Activated CD4-positive, alpha-beta memory T cell treated with anti-CD3 and anti-CD28 coated beads for 36 hours (primary cell): Measurements from ENCODE around the gene RAB31. TPM values are rescaled to one million over a fixed set of nuclear protein-coding genes. Genes with fewer than 3 reads are reported as not detected.
"Not testable (repeated sequence)": the region's sequence is repeated elsewhere in the genome, so short reads cannot be mapped to it uniquely, and the experiment has no call there.

Experiments used
- CTCF ChIA-PET: fragments of 350-600 bp; sonication (Branson Sonifier 250); formaldehyde crosslinking; loops from one replicate; lab custom pipeline; 2021; ENCODE audit warnings: antibody characterized with exemption, inconsistent platforms; lab: Charles Lee
- POLR2A ChIA-PET: fragments of 350-600 bp; sonication (Branson Sonifier 250); formaldehyde crosslinking; loops from one replicate; lab custom pipeline; 2021; ENCODE audit warnings: antibody characterized with exemption; lab: Charles Lee
- DNase-seq: peaks from one replicate; pipeline ENCODE4 v3.0.0-alpha.2; 2020
- H3K27ac Mint-ChIP-seq: one replicate; pipeline ENCODE4 v1.8.0; 2021; ENCODE audit warnings: mixed read lengths
- H3K27me3 Mint-ChIP-seq: one replicate; pipeline ENCODE4 v1.8.0; 2021; ENCODE audit warnings: mixed read lengths
- H3K36me3 Mint-ChIP-seq: one replicate; pipeline ENCODE4 v1.8.0; 2021; ENCODE audit warnings: mixed read lengths
- H3K4me1 Mint-ChIP-seq: one replicate; pipeline ENCODE4 v1.8.0; 2021; ENCODE audit warnings: low read depth, mixed read lengths
- H3K4me3 Mint-ChIP-seq: one replicate; pipeline ENCODE4 v1.8.0; 2021; ENCODE audit warnings: mild to moderate bottlenecking, mixed read lengths
- H3K9me3 Mint-ChIP-seq: one replicate; pipeline ENCODE4 v1.8.0; 2021; ENCODE audit warnings: mixed read lengths
- intact Hi-C: fragments of 100-400 bp; cut with micrococcal nuclease; formaldehyde crosslinking; loops from one replicate; pipeline ENCODE4 v1.15.1; 2023
- total RNA-seq, 2 experiments: library from RNA; stranded (reverse); gene quantifications; one replicate each; pipeline ENCODE4 v1.2.3, GENCODE V29; 2021

RAB31 gene
- total RNA-seq, 2 experiments from 2014 or later, result 0.58 to 0.71 TPM

DNA sequence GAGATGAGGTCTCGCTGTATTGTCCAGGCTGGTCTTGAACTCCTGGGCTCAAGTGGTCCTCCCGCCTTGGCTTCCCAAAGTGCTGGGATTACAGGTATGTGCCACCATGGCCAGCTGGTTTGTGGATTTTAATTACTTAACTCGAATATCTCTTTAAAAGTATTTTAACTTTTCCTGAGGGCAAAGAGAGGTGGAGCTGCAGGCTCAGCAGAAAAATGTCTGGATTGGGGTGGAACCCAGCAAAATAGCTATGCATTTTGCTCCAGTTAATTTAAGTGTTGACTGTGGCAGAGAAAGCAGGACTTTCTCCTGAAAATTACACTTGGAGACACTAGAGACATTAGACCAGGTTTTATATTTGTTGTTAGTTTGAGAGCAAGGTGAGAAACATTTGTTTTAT, 142.2 kb downstream of the RAB31 start:
- Mint-ChIP-seq H3K27ac (no peak overlapping the region), H3K4me3 (no peak overlapping the region), H3K4me1 (no peaks in the 10 kb centered on the region), H3K9me3 (no peaks in the 10 kb centered on the region), H3K36me3 (no peaks in the 10 kb centered on the region), H3K27me3 (peaks cover 20% of the 10 kb centered on the region)
- ChIA-PET POLR2A (no interaction called here), CTCF (no interaction called here)
- intact Hi-C loops, result no loop called here
- DNase-seq, result no peak

DNA sequence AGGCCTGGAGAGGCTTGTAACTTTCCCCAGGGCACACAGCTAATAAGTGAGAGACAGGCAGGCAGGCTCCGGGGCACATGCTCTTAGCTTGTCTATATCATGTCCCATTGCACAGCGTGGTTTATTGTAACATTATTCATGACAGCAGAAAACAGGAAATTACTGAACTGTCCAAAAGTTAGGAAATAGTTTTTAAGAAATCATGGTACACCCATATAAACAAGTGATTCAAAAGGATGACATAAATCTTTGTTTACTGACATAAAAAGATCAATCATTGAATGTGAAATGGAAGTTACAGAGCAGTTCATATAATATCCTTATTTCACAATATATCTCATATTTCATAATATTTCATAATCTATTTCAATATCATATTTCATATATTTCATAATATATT, 143.4 kb downstream of the RAB31 start:
- H3K4me1 Mint-ChIP-seq, result no peaks in the 10 kb centered on the region
- no peaks in the 10 kb centered on the region for H3K36me3 Mint-ChIP-seq
- DNase-seq, result no peak
- H3K27me3 Mint-ChIP-seq, result peaks cover 18% of the 10 kb centered on the region
- POLR2A ChIA-PET, result no interaction called here
- intact Hi-C loops, result no loop called here
- CTCF ChIA-PET, result no interaction called here
- H3K27ac Mint-ChIP-seq, result no peak overlapping the region
- no peaks in the 10 kb centered on the region for H3K9me3 Mint-ChIP-seq
- no peak overlapping the region for H3K4me3 Mint-ChIP-seq

DNA sequence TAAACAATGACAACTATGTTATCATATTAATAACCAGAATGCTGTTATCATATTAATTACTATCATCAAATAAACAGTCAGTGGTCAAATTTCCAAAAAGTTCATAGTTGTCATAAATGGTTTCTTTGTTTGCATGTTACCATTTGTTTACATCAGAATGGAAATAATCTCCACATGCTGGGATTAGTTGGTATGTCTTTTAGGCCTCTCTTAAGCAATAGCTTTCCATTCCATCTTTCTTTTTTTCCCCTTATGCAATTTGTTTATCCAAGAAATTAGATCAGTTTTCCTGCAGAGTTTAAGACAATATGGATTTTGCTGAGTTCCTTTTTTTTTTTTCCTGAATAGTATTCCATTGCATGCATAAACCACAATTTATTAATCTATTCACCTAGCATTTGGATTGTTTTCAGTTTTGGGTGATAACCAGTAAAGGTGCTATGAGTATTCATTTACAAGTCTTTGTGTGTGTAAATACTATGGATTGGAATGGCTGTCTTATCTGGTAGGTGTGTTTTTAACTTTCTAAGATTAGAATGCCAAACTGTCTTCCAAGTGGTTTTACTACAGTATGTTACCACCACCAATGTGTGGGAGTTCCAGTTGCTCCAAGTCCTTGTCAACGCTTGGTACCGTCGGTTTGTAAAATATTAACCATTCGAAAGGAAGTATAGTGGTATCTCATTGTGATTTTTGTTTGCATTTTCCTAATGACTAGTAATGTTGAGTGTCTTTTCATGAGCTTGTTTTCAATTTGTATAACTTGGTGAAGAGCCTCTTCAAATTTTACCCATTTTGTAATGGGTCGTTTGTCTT, 144.4 kb downstream of the RAB31 start:
- intact Hi-C loops, result no loop called here
- H3K27me3 Mint-ChIP-seq, result peaks cover 17% of the 10 kb centered on the region
- CTCF ChIA-PET, result no interaction called here
- H3K4me3 Mint-ChIP-seq, result no peak overlapping the region
- H3K4me1 Mint-ChIP-seq, result no peaks in the 10 kb centered on the region
- H3K36me3 Mint-ChIP-seq, result no peaks in the 10 kb centered on the region
- no peaks in the 10 kb centered on the region for H3K9me3 Mint-ChIP-seq
- POLR2A ChIA-PET, result no interaction called here
- no peak for DNase-seq
- no peak overlapping the region for H3K27ac Mint-ChIP-seq

DNA sequence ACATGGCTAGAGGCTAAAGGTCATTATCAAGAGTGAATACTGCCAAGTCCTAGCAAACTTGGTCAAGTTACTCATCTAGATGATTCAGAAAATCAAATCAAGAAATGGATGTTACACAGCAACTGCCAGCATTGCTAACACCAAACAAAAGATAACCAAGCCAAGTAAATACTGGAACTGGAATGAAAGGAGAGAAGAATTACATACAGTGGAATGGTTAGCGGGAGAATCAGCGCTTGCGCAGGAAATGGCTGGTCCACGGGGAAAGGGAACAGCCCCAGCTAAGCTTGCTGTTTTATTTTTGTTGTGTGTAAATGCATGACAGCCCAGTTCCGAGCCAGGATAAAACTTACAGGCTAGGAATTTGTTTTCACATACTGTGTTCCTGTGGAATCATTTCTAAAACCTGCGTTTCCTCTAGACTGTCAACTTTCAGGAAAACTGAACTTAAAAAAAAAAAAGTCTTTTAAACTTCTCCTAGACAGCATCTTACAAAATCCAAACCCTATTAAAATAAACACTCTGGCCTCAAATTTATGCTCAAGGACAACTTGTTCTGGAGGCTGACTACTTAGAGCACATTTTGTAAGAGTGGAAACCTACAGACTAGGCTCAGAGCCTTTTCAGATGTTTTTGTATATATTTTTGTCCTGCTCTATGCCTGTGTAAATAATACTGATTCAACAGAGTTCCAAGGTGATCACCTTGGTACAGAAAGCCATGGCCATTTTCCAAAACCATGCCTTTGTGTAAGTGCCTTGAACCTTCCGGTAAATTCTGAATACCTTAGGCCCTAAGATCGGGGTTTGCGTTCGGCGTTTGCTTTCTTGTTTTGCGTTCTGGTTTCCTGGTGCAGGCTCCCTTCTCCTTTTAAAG, 146.9 kb downstream of the RAB31 start:
- DNase-seq, result no peak
- Mint-ChIP-seq H3K4me3 (no peak overlapping the region), H3K36me3 (no peaks in the 10 kb centered on the region), H3K27me3 (peaks cover 15% of the 10 kb centered on the region), H3K4me1 (no peaks in the 10 kb centered on the region), H3K27ac (no peak overlapping the region), H3K9me3 (no peaks in the 10 kb centered on the region)
- POLR2A ChIA-PET, result no interaction called here
- intact Hi-C loops, result no loop called here
- CTCF ChIA-PET, result no interaction called here

DNA sequence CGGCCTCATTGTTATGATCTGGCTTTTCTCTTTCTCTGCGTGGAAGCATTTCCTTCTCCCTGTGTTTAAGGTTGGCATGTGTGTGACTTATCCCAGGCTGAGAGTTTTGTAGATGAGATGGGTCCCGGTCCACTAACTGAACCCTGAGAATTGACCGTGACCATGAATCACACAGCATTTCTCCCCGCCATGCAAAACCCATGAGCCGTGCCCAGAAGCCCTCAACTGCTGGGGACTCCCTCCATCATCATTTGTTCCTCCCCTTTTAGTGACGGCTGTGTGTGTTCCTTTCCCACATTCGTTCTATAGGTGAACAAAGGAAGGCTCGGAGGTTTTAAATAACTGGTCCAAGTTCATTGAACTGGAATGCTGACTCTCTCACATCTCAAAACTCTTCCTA, 147.6 kb downstream of the RAB31 start:
- intact Hi-C loops, result no loop called here
- no peak for DNase-seq
- H3K27me3 Mint-ChIP-seq, result peaks cover 15% of the 10 kb centered on the region
- no peaks in the 10 kb centered on the region for H3K4me1 Mint-ChIP-seq
- POLR2A ChIA-PET, result no interaction called here
- H3K9me3 Mint-ChIP-seq, result no peaks in the 10 kb centered on the region
- H3K27ac Mint-ChIP-seq, result no peak overlapping the region
- no peak overlapping the region for H3K4me3 Mint-ChIP-seq
- H3K36me3 Mint-ChIP-seq, result no peaks in the 10 kb centered on the region
- CTCF ChIA-PET, result no interaction called here

DNA sequence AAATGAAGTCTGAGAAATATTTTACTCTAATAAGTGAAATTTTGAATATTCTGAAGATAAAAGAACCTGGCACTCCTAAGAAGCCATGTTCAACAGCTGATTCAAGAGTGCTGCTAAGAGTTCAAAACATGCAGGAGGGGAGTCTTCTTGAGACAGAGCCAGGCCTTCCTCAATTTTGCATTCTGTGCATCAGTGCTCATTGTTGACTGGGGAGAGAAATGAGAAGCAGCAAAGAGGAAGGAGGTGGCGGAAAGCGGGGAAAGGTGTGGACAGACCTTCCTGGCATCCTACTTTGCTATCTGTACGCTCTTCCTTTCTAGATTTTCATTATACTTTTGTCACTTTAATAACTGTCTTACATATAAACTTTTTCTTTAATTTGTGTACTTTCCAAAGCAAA, 148.0 kb downstream of the RAB31 start:
- CTCF ChIA-PET, result no interaction called here
- Mint-ChIP-seq H3K4me3 (no peak overlapping the region), H3K27ac (no peak overlapping the region), H3K36me3 (no peaks in the 10 kb centered on the region), H3K9me3 (no peaks in the 10 kb centered on the region), H3K4me1 (peaks cover 1% of the 10 kb centered on the region), H3K27me3 (peaks cover 15% of the 10 kb centered on the region)
- POLR2A ChIA-PET, result no interaction called here
- no peak for DNase-seq
- intact Hi-C loops, result no loop called here

DNA sequence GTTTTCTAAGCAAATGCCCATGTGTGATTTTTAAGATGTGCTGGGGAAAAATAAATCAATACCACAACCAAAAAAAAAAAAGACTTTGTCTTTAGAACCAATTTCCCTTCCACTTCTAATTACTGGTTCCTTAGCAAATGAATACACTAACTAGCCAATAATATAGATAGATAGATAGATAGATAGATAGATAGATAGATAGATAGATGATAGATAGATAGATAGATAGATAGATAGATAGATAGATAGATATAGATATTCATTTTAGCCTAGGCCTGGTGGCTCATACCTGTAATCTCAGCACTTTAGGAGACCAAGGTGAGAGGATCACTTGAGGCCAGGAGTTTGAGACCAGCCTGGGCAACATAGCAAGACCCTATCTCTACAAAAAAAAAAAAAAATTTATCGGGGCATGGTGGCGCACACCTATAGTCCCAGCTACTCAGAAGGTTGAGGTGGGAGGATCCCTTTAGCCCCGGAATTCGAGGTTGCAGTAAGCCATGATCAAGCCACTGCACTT, 149.4 kb downstream of the RAB31 start:
- H3K27ac Mint-ChIP-seq, H3K4me3 Mint-ChIP-seq, H3K9me3 Mint-ChIP-seq, DNase-seq, H3K36me3 Mint-ChIP-seq, intact Hi-C loops: not testable (repeated sequence)
- H3K4me1 Mint-ChIP-seq, result peaks cover 15% of the 10 kb centered on the region
- H3K27me3 Mint-ChIP-seq, result peaks cover 16% of the 10 kb centered on the region
- POLR2A ChIA-PET, result interaction anchor here (0.7 kb wide), 1 partner anchor 19 kb away, joined by 3 read pairs; no protein-coding TSS in a partner anchor
- CTCF ChIA-PET, result interaction anchor here (1.3 kb wide), 1 partner anchor 114 kb away, joined by 3 read pairs; no protein-coding TSS in a partner anchor

DNA sequence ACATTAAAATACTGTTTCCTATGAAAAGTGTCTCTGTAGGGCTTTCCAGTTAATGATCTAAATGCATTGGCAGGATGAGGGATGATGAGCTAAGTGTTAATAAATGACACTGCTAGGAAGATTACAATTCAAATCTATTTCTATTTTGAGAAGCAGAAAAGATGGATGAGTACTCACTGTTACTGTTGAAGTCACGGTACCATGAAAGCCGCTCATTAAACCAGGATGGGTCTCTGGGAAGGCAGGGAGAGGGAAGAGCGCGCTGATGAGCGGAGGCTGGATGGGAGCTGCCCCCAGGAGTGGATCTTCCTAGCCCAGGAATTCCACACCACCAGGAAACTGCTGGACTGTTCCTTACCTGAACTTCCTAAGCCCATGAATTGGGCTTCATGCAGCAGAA, 150.5 kb downstream of the RAB31 start:
- Mint-ChIP-seq H3K27ac (no peak overlapping the region), H3K27me3 (peaks cover 21% of the 10 kb centered on the region), H3K9me3 (no peaks in the 10 kb centered on the region), H3K4me3 (no peak overlapping the region), H3K36me3 (no peaks in the 10 kb centered on the region), H3K4me1 (peaks cover 19% of the 10 kb centered on the region)
- intact Hi-C loops, result no loop called here
- DNase-seq, result no peak
- CTCF ChIA-PET, result interaction anchor here (1.3 kb wide), 1 partner anchor 113 kb away, joined by 3 read pairs; no protein-coding TSS in a partner anchor
- POLR2A ChIA-PET, result no interaction called here

DNA sequence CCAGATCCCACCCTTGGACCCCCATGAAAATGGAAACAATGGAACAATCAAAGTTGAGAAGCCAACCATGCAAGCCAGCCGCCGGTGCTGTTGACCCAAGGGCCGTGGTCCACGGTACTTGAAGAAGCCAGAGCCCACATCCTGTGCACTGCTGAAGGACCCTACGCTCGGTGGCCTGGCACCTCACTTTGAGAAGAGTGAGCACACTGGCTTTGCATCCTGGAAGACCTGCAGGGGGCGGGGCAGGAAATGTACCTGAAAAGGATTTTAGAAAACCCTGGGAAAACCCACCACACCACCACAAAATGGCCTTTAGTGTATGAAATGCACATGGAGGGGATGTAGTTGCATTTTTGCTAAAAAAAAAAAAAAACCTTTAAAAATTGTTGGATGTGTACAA, 151.1 kb downstream of the RAB31 start:
- POLR2A ChIA-PET, result no interaction called here
- intact Hi-C loops, result no loop called here
- no peak for DNase-seq

DNA sequence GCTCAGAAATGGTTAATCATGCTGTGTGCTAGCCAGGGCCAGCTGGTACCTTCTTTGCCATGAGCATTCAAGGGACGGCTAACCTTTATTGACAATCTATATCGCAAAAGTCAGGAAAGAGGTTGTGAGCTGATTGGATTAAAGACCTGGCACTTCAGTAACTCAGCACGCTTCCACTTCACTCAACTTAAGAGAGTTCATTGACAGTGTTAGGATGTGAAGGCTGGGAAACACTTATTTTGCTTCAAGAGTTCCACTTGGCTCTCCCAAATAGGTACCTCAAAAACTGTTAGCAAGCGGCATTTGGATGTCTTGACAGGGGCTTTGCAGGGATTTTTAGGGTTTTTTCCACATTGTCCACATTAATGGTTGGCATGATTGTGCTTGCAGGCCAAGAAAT, 152.6 kb downstream of the RAB31 start:
- Mint-ChIP-seq H3K4me3 (no peak overlapping the region), H3K4me1 (peaks cover 19% of the 10 kb centered on the region), H3K36me3 (peaks cover 4% of the 10 kb centered on the region), H3K27me3 (peaks cover 26% of the 10 kb centered on the region), H3K9me3 (peaks cover 6% of the 10 kb centered on the region), H3K27ac (no peak overlapping the region)
- no peak for DNase-seq
- intact Hi-C loops, result loop anchor here (5.0 kb wide), 1 partner anchor 148 kb away; no protein-coding TSS in a partner anchor
- ChIA-PET CTCF (no interaction called here), POLR2A (interaction anchor here (0.9 kb wide), 1 partner anchor 14 kb away, joined by 3 read pairs; no protein-coding TSS in a partner anchor)

More for the DNA sequence above, 151.1 kb downstream of the RAB31 start:
- Mint-ChIP-seq H3K36me3 (no peaks in the 10 kb centered on the region), H3K4me1 (peaks cover 19% of the 10 kb centered on the region), H3K4me3 (no peak overlapping the region), H3K27me3 (peaks cover 24% of the 10 kb centered on the region), H3K9me3 (no peaks in the 10 kb centered on the region), H3K27ac (no peak overlapping the region)
- CTCF ChIA-PET, result no interaction called here

DNA sequence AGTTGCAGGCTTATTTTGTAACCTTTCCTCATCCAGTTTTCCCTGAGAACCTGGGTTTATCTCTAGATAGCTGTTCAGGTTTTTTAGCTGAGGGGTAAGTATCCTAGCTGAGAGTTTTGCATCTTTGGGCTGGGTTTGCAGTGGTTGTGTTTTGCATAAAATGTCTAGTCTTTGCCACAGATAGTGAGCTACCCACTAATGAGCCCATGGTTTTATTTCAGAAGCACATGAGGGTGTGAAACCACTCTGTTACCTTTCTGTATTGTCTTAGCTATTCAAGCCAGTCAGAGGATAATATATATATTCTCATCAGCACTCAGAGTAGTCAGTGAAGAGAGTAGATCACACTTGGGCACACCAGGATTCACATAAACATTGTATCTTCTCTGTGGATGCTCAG, 153.1 kb downstream of the RAB31 start:
- DNase-seq, result no peak
- ChIA-PET CTCF (no interaction called here), POLR2A (interaction anchor here (0.9 to 2.3 kb wide), 4 partner anchors 15 to 188 kb away, joined by 3 to 14 read pairs (median 4); partner anchors contain the start of gene VAPA)
- intact Hi-C loops, result loop anchor here (5.0 kb wide), 1 partner anchor 149 kb away; no protein-coding TSS in a partner anchor
- Mint-ChIP-seq H3K4me1 (peaks cover 19% of the 10 kb centered on the region), H3K9me3 (peaks cover 11% of the 10 kb centered on the region), H3K4me3 (no peak overlapping the region), H3K36me3 (peaks cover 9% of the 10 kb centered on the region), H3K27ac (no peak overlapping the region), H3K27me3 (peaks cover 29% of the 10 kb centered on the region)
